CD4-positive, alpha-beta T cell treated with Interleukin-6 at 100 ng/mL for 8 hours (primary cell): ENCODE results near the gene NPBWR2.
A peak's percentile ranks its signal among the peaks of the same experiment; 100 is the strongest.
"Not testable (repeated sequence)": the region's sequence is repeated elsewhere in the genome, so short reads cannot be mapped to it uniquely, and the experiment has no call there.

ENCODE experiments used
- DNase-seq: peaks from one replicate; pipeline ENCODE4 v3.0.0-alpha.2; 2020; ENCODE audit warnings: mixed read lengths, low spot score

The NPBWR2 gene

DNA sequence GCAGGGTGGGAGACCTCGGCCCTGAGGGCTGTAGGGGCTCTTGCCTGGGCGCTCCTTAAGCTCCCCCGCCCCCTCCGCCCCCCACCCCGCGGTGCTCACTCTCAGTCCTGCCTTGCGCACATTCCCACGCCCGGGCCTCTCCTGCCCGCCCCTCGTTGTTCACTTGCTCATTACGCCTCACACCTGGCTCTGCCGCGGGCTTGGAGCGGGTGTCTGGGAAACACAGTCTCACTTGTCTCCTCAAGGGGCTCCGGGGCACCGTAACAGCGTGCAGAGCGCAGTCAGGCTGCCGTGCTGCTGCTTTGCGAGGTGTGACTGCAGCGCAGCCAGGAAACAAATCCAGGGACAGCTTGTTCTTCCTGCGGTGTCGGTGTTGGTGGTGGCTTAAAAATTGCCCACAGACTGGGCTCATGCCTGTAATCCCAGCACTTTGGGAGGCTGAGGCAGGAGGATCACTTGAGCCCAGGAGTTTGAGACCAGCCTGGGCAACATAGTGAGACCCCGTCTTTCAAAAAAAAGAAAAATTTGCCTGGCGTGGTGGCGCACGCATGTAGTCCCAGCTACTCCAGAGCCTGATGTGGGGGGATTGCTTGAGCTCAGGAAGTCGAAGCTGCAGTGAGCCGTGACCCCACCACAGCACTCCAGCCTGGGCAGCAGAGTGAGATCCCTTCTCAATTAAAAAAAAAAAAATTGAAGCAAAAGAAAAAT lies 4.6 kb downstream of the NPBWR2 start:
- no peak for DNase-seq

DNA sequence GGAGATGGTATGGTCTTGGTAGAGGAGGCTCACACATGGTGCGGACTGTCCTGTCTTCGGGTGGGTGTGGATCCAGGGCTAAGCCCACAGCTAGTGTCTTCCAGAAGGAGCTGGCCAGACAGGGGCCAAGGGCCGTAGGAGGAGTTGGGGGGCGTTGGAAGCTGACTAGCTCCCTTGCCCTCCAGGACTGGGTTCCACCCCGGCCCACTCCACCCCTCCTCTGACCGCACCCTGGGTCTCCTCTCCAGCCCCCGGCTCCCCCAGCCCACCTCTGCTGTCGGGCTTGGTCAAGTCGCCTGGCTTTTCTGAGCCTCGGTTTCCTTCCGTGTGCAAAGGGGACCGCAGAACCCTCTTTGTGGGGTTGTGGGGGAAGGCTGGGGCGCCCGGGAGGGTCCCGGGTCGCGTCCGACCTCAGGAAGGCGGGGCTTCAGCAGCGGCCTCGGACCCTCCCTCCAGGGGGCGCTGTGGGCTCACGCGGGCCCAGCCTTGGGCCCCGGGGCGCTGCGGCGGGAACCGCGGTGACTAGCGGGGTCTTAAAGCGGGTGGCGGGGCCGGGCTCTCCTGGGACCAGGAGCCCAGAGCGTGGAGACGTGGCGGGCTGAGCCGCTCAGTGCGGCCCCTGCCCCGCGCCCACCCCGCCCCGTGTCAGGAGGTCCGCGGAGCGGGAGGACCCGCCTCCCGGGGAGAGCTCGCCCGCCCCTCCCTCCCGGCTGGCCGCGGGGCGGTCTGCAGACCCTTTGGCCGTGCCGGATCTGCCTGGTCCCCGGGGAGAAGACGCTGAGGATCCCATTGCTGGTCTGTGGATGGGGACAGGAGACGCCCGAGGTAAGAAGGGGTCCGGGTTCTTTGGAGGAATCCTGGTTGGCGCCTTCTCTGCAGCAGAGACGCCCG lies 5.4 kb downstream of the NPBWR2 start:
- peak; percentile 50 for DNase-seq

GRCh38 chr20:64100946-64101688 lies 6.2 kb downstream of the NPBWR2 start:
- no peak for DNase-seq

DNA sequence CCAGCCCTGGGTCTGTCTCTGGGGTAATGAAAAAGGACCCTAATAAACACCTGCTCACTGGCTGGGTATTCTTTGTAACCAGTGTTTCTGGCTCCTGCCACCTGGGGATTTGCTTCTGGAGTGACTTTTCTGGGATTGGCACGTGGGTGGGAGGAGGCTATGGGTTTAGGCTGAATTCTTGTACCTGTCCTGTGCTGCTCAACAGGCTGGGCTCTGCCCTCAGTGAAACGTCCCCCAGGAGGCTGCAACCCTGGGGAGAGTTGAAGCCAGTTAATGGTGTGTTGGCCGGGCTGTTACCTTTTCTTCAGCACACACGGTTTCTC lies 6.8 kb downstream of the NPBWR2 start:
- DNase-seq: no peak

DNA sequence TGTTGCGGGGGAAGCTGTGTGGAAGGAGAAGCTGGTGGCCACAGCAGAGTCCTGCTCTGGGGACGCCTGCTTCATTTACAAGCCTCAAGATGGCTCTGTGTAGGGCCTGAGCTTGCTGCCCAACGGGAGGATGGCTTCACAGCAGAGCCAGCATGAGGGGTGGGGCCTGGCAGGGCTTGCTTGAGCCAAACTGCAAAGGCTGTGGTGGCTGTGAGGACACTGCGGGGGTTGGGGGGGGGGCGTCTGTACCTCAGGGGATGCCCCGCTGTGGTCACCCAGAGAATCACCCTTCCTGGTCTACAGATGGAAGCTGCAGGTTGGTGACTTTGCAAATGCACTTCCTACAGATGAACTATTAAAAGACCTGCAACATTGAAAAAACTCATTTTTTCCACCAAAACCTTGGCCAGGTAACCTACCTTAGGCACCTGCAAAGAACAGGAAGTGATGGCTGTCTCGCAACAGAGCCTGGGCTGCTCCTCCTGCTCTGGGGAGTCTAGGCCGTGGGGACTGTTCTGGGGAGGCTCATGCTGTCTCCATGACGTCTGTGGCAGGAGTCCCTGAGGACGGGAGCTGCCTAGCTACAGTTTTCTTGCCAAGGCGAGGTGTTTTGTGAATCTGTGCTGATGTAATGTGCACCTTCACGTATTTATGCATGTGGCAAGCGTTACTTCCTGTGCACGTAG lies 7.3 kb downstream of the NPBWR2 start:
- DNase-seq: no peak

DNA sequence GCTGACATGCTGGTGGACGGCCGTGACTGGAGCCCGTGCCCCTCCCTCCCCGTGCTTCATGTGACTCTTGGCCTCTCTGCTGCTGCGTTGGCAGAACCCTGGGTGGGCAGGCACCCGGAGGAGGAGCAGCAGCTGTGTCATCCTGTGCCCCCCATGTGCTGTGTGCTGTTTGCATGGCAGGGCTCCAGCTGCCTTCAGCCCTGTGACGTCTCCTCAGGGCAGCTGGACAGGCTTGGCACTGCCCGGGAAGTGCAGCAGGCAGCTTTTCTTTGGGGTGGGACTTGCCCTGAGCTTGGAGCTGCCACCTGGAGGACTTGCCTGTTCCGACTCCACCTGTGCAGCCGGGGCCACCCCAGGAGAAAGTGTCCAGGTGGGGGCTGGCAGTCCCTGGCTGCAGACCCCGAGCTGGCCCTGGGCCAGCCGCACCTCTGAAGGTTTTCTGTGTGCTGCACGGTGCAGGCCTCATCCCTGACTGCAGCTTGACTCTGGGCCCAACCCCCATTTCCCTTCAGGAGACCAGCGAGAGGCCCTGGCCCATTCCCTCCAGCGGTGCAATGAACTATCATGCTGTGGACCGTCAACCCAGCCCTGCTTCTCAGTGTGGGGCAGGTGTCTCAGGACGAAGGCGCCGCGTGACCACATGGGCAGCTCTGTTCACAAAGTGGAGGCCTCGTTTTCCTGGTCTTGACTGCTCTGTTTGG lies 8.1 kb downstream of the NPBWR2 start:
- DNase-seq: no peak

DNA sequence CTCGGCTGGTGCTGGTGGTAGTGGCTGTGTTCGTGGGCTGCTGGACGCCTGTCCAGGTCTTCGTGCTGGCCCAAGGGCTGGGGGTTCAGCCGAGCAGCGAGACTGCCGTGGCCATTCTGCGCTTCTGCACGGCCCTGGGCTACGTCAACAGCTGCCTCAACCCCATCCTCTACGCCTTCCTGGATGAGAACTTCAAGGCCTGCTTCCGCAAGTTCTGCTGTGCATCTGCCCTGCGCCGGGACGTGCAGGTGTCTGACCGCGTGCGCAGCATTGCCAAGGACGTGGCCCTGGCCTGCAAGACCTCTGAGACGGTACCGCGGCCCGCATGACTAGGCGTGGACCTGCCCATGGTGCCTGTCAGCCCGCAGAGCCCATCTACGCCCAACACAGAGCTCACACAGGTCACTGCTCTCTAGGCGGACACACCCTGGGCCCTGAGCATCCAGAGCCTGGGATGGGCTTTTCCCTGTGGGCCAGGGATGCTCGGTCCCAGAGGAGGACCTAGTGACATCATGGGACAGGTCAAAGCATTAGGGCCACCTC lies 8.8 kb downstream of the NPBWR2 start:
- DNase-seq: no peak

DNA sequence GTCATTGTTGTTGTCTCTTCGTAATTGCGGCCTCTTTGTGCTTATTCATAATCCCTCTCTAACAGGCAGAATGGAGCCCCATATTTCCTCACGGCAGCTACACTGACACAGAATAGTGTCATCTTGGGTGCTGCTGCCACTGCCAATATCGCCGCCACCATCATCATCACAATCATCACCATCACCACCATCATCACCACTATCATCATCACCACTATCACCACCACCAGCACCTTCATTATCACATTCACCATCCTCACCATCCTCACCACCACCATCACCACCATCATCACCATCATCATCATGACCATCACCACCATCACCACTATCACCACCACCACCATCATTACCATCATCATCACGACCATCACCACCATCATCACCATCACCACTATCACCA lies 10.8 kb downstream of the NPBWR2 start:
- DNase-seq: no peak

GRCh38 chr20:64095927-64096326 lies 11.4 kb downstream of the NPBWR2 start:
- DNase-seq: no peak

DNA sequence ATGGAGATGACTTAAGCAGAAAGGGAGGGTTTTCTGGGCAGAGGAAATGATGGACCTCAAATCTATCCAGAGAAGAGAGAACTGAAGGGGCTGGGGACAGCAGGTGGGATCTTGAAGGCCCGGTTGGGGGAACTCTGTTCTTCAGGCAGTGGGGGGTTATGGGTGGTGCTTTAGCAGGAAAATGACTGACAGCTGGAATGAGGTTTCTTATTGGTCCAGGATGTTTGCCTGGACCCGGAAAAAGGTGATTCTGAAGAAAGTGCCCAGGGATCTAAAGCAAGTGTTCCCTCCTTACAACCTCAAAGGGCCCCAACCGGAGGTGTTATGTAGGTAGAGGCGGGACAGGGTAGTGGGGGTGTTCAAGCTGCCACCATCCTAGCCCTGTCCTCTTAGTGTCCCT lies 11.9 kb downstream of the NPBWR2 start:
- no peak for DNase-seq

- DNase-seq: no peak
These were observed 14.3 kb downstream of the NPBWR2 start for GRCh38 chr20:64093013-64093503.

- DNase-seq: no peak
These were observed 14.9 kb downstream of the NPBWR2 start for GRCh38 chr20:64092258-64093012.

GRCh38 chr20:64091770-64092169 lies 15.6 kb downstream of the NPBWR2 start:
- DNase-seq: no peak

DNA sequence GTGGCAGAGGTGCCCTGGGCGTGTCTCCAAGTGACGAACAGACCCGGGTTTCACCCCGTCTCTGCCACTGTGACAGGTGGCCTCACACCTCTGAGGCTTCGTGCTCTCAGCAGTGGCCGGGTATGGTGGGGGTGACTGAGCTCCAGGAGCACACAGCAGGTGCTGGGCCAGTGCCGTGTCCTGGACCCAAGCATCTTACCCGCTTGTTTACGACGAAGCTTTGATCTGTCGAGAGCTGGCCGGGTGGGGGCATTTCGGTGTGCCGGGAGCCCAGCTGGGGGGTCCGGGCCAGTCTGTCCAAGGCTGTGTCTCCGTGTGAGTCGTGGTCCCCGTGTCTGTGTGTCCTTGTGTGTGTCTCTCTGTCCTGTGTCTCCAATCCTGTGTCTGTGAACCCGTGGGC lies 16.0 kb downstream of the NPBWR2 start:
- DNase-seq: no peak

DNA sequence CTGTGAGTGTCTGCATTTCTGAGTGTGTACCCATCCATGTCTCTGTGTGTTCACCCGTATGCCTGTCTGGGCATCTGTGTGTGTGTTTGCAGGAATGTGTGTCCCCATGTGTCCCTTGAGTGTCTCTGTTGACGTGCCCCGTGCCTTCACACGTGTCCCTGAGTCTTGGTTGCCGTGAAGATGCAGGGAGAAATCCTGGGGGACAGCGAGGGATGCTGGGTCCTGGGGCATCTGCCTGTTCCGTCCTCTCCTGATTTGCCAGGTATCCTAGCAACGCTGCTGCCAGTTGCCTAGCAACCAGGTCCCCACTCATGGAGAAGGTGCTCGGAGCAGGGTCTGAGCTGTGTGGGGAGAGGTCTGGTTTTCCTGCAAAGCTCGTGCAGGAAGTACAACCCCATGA lies 17.2 kb downstream of the NPBWR2 start:
- no peak for DNase-seq

GRCh38 chr20:64088586-64088985 lies 18.8 kb downstream of the NPBWR2 start:
- not testable (repeated sequence) for DNase-seq

DNA sequence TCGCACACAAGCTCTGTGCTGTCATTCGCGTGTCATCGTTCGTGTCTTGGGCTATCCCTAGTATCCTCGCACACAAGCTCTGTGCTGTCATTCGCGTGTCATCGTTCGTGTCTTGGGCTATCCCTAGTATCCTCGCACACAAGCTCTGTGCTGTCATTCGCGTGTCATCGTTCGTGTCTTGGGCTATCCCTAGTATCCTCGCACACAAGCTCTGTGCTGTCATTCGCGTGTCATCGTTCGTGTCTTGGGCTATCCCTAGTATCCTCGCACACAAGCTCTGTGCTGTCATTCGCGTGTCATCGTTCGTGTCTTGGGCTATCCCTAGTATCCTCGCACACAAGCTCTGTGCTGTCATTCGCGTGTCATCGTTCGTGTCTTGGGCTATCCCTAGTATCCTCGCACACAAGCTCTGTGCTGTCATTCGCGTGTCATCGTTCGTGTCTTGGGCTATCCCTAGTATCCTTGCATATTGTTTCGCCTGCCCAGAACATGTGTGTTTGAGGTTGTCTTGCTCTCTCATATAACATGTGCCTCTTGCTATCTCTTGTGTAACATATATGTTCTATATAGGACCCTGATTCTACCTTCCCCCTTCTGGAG lies 20.0 kb downstream of the NPBWR2 start:
- DNase-seq: not testable (repeated sequence)

DNA sequence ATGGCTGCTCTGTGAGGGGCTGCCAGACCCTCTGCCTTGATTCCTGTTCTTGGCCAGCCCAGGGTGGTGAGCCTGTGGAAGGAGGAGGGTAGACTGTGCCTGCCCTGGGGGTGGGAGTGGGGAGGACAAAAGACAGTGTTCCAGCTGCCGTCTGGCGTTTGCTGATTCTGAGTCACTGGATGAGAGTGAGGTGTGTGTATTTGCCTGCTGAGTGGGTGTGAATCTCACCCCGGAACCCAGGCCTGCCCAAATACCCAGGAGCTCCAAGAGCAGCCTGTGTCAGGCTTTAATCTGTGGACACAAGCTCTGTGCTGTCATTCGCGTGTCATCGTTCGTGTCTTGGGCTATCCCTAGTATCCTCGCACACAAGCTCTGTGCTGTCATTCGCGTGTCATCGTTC lies 20.6 kb downstream of the NPBWR2 start:
- no peak for DNase-seq

GRCh38 chr20:64084685-64085152 lies 22.6 kb downstream of the NPBWR2 start:
- DNase-seq: no peak
